Fibroblast of mammary gland (primary cell): ENCODE measurements around the gene MYBPC1.

Experiments
- DNase-seq: peaks from one replicate; pipeline ENCODE4 v3.0.0-alpha.2; 2010; ENCODE audit warnings: low read depth
- H3K4me3 ChIP-seq: 2 replicates; pipeline ENCODE4 v1.5.1; 2011; ENCODE audit warnings: low read depth, mild to moderate bottlenecking, low read length, moderate library complexity; ENCODE audit not compliant: control insufficient read depth
- TF ChIP-seq, protein P1 (sequence below): conservative IDR thresholded peaks from 2 replicates; pipeline ENCODE4 v1.5.1; 2011; ENCODE audit warnings: low read depth, low read length, inconsistent platforms; ENCODE audit not compliant: control insufficient read depth, insufficient read depth

The MYBPC1 gene

DNA sequence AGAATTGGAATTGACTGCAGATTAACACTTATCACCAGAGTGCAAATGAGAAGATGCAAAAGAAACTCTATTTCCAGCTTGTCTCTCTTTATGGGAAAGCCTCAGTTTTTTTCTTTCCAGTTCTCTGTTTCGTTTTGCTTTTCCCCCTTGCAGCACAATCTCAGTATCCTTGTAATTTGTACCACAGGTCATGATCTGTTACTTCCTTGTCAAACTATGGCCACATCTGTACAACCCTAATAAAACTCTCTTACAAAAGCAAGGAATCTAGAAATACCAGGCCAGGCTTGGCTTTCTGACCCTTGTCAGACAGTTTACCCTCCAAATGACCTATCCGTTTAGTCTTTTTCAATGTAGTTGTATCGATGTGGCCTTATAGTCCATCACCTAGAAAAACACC lies 33.9 kb downstream of the MYBPC1 start:
- TF ChIP-seq, protein P1, sequence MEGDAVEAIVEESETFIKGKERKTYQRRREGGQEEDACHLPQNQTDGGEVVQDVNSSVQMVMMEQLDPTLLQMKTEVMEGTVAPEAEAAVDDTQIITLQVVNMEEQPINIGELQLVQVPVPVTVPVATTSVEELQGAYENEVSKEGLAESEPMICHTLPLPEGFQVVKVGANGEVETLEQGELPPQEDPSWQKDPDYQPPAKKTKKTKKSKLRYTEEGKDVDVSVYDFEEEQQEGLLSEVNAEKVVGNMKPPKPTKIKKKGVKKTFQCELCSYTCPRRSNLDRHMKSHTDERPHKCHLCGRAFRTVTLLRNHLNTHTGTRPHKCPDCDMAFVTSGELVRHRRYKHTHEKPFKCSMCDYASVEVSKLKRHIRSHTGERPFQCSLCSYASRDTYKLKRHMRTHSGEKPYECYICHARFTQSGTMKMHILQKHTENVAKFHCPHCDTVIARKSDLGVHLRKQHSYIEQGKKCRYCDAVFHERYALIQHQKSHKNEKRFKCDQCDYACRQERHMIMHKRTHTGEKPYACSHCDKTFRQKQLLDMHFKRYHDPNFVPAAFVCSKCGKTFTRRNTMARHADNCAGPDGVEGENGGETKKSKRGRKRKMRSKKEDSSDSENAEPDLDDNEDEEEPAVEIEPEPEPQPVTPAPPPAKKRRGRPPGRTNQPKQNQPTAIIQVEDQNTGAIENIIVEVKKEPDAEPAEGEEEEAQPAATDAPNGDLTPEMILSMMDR: no peak
- no peak for DNase-seq
- H3K4me3 ChIP-seq: no peak overlapping the region

GRCh38 chr12:101634724-101635123 lies 40.0 kb downstream of the MYBPC1 start:
- TF ChIP-seq, protein P1: no peak
- H3K4me3 ChIP-seq: no peak overlapping the region
- DNase-seq: no peak

DNA sequence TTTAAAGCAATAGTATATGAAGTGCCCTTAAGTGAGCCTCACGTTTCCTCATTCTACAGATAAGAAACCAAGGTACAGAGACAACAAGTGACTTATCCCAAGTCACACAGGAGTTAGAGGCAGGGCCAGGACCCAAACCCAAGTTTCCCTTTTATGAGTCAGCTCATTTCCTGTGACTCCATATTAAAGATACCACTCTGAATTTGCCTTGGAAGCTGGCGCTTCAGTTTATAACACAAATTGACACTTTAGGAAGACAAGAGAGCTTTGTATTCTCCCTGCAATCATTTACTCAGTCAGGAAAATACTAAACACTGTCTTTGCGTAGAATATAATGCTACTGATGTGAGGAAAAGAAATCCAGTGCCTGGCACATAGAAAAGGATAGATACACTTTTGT lies 43.2 kb downstream of the MYBPC1 start:
- TF ChIP-seq, protein P1: no peak
- no peak for DNase-seq
- no peak overlapping the region for H3K4me3 ChIP-seq

DNA sequence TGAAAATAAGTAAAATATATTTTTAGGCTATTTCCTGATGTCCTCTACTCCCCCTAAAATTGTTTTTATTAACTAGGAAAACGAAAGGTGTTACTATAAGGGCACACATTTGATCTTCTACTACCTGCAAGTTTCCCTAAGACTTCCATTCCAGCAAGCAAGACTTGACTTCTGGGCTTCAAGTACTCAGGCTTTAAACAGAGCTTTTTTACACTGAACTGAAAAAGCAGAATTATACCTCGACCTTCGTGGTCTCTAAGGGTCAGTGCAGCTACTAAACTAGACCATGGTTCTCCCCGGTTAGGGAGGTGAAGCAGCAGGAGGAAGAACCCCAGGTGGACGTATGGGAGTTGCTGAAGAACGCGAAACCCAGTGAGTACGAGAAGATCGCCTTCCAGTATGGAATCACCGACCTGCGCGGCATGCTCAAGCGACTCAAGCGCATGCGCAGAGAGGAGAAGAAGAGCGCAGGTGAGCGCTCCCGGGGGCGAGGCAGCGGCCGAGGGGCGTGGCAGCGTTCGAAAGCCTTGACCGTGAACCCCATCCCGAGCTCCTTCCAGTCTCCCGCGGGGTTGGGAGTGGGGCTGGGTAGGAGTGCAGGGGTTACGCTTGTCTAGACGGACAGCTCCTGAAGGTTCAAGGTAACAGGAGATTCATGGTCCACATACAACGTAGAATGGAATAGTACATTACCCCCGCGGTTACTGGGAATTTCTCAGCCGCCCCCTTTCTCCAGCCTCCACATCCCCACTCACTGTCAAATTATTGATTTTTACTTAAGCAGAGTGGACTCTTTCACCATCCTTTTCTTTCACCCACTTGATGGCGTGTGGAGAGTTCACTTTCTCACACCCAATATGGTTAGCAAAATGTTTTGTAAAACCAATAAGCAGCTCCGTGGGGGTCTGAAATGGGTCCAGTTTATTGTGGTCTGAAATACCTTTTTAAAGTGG lies 47.6 kb downstream of the MYBPC1 start:
- no peak overlapping the region for H3K4me3 ChIP-seq
- DNase-seq: no peak
- TF ChIP-seq, protein P1: no peak

DNA sequence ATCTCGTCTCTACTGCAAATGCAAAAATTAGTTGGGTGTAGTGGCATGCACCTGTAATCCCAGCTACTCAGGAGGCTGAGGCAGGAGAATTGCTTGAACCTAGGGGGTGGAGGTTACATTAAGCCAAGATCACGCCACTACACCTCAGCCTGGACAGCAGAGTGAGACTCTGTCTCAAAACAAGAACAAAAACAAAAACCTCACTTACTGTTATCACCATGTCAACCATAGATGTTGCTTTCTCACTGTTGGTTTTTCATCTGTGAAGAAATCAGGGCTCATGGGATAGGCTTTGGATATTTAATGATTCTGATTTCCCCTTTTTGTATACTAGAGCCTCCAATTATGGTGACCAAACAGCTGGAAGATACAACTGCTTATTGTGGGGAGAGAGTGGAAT lies 52.9 kb downstream of the MYBPC1 start:
- TF ChIP-seq, protein P1: no peak
- H3K4me3 ChIP-seq: no peak overlapping the region
- no peak for DNase-seq

DNA sequence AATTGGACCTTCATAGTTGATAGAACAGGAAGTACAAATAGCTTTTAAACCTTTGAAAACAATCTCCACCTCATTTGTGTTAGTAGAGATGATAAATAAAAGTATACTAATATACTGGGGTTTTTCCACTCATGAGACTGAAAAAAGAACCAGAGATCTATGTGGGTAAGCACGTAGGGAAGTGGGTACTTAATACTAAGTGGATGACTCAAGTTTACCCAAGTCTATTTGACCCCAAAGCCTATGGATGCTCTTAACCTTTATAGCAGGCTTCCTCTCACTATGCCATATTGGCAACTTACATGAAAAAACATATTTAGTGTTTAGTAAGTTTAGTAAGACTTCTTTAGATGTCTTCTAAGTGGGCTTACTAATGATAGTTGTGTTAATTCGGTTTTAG lies 53.4 kb downstream of the MYBPC1 start:
- TF ChIP-seq, protein P1: no peak
- DNase-seq: no peak
- H3K4me3 ChIP-seq: no peak overlapping the region
